GM19395 (cell line): Measurements from ENCODE around the gene RPL28.

Experiments used
- ATAC-seq: cut with Tn5 transposase; IDR thresholded peaks from one replicate; pipeline ENCODE4 v1.9.1; 2021; ENCODE audit warnings: mild to moderate bottlenecking, moderate library complexity; ENCODE audit not compliant: unreplicated experiment

The RPL28 gene

GRCh38 chr19:55385724-55386492, at the start of gene RPL28:
TSS of gene RPL28 (plus strand) at chr19:55385932. CDS start at chr19:55386358, 426 bp downstream.
- ATAC-seq: peak; percentile 62

GRCh38 chr19:55336101-55336500, 49.6 kb upstream of the RPL28 start:
- ATAC-seq: no peak

- peak; percentile 88 for ATAC-seq
Observed at GRCh38 chr19:55339105-55339888, 46.4 kb upstream of the RPL28 start, which contains the start of gene KMT5C. TSS of gene KMT5C (plus strand) at chr19:55339876. CDS start at chr19:55341937, 2,061 bp downstream.

GRCh38 chr19:55339889-55340783, 45.6 kb upstream of the RPL28 start:
- no peak for ATAC-seq

- no peak for ATAC-seq
Observed at GRCh38 chr19:55340784-55341147, 45.0 kb upstream of the RPL28 start.

GRCh38 chr19:55341171-55341588, 44.6 kb upstream of the RPL28 start:
- no peak for ATAC-seq

- ATAC-seq: no peak
Observed at GRCh38 chr19:55341595-55342531, 43.9 kb upstream of the RPL28 start.

- ATAC-seq: no peak
Observed at GRCh38 chr19:55344444-55344843, 41.3 kb upstream of the RPL28 start.

GRCh38 chr19:55345101-55345817, 40.5 kb upstream of the RPL28 start:
- ATAC-seq: no peak

- no peak for ATAC-seq
Observed at GRCh38 chr19:55345818-55346724, 39.7 kb upstream of the RPL28 start.

- no peak for ATAC-seq
Observed at GRCh38 chr19:55346725-55347441, 38.8 kb upstream of the RPL28 start.

- no peak for ATAC-seq
Observed at GRCh38 chr19:55347442-55348009, 38.2 kb upstream of the RPL28 start.

GRCh38 chr19:55348317-55349034, 37.3 kb upstream of the RPL28 start:
- ATAC-seq: no peak

GRCh38 chr19:55350620-55351315, 35.0 kb upstream of the RPL28 start:
- no peak for ATAC-seq

- no peak for ATAC-seq
Observed at GRCh38 chr19:55352040-55352439, 33.7 kb upstream of the RPL28 start.

- ATAC-seq: no peak
Observed at GRCh38 chr19:55352549-55353145, 33.1 kb upstream of the RPL28 start.
